Skeletal muscle tissue (tissue), 4 donors: Measurements from ENCODE around the gene FAAP100. TPM values are rescaled to one million over a fixed set of nuclear protein-coding genes. Genes with fewer than 3 reads are reported as not detected.

ENCODE experiments used
- H3K27ac ChIP-seq: one replicate; pipeline ENCODE4 v1.7.0; 2013; ENCODE audit warnings: mild to moderate bottlenecking, low read depth, low read length, inconsistent platforms
- H3K27me3 ChIP-seq, 3 donors: one replicate each; pipeline ENCODE4 v1.7.0; 2013; ENCODE audit warnings: low read length in 3 of 3; ENCODE audit not compliant: control insufficient read depth in 3 of 3, insufficient read depth in 3 of 3
- H3K36me3 ChIP-seq, 3 donors: one replicate each; pipeline ENCODE4 v1.7.0; 2013; ENCODE audit warnings: low read length in 3 of 3; ENCODE audit not compliant: control insufficient read depth in 3 of 3, insufficient read depth in 3 of 3
- H3K4me1 ChIP-seq, 3 donors: one replicate each; pipeline ENCODE4 v1.7.0; 2013; ENCODE audit warnings: low read length in 3 of 3, mild to moderate bottlenecking in 3 of 3; ENCODE audit not compliant: control insufficient read depth in 3 of 3, insufficient read depth in 3 of 3
- H3K4me3 ChIP-seq, 3 donors: one replicate each; pipeline ENCODE4 v1.7.0; 2013; ENCODE audit warnings: low read length in 3 of 3
- H3K9ac ChIP-seq, 3 donors: one replicate each; pipeline ENCODE4 v1.7.0; 2013; ENCODE audit warnings: low read length in 3 of 3, mild to moderate bottlenecking in 3 of 3, moderate library complexity in 2 of 3, low read depth in 1 of 3
- H3K9me3 ChIP-seq, 3 donors: one replicate each; pipeline ENCODE4 v1.7.0; 2013; ENCODE audit warnings: low read length in 3 of 3; ENCODE audit not compliant: control insufficient read depth in 3 of 3
- total RNA-seq: library from RNA; depleted of rRNA; stranded (reverse); fragments of >200 nt; gene quantifications from one replicate; pipeline ENCODE4 v1.2.3, GENCODE V29; 2014
- donor health status: Osteomylitis.

Gene FAAP100
- total RNA-seq, 1 donor from 2014 or later, result 7.8 TPM

- Histone ChIP-seq H3K4me3 (peak overlapping the region; percentile 30 to 49 (median 46)), H3K36me3 (no peaks in the 10 kb centered on the region), H3K27ac (no peak overlapping the region), H3K4me1 (peaks cover 43 to 59% (median 47%) of the 10 kb centered on the region in 3 donors), H3K27me3 (peaks cover 22 to 51% (median 31%) of the 10 kb centered on the region in 3 donors), H3K9me3 (no peaks in the 10 kb centered on the region), H3K9ac (peak overlapping the region in 2 of 3 donors; percentile 50 to 57)
Measured at GRCh38 chr17:81519284-81520020, 32.7 kb downstream of the FAAP100 start.

DNA sequence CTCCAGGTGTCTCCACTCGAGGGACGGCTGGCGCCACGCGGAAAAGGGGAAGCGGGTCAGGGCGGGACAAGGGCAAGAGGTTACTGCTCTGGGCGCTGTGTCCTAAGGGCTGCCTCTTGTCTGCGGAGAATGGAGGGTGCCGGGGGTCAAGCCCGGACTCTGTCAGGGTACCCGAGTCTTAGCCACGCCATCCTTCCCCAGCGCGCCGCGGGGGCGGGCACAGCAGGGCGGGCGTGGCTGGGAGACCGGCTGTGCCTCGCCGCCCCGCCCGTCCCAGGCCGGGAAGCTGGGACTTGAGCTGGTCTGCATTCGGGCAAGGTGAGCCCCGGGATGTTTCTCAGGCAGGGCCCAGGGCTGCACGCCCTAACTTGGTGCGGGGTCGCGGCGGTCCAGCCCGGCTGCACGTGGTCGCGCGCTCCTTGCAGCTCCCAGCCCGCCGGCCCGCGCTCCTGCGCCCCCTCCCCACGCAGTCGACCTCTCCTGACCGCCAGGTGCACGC lies 33.3 kb downstream of the FAAP100 start:
- H3K9me3 ChIP-seq, result no peaks in the 10 kb centered on the region
- H3K27me3 ChIP-seq, result peaks cover 16 to 45% (median 25%) of the 10 kb centered on the region in 3 donors
- no peaks in the 10 kb centered on the region for H3K36me3 ChIP-seq
- peaks cover 43 to 62% (median 47%) of the 10 kb centered on the region in 3 donors for H3K4me1 ChIP-seq
- no peak overlapping the region for H3K27ac ChIP-seq
- peak overlapping the region in 2 of 3 donors; percentile 14 to 57 for H3K9ac ChIP-seq
- H3K4me3 ChIP-seq, result peak overlapping the region; percentile 30 to 49 (median 46)

GRCh38 chr17:81518113-81518784 lies 33.9 kb downstream of the FAAP100 start:
- H3K4me3 ChIP-seq, result peak overlapping the region; percentile 30 to 49 (median 46)
- H3K9me3 ChIP-seq, result no peaks in the 10 kb centered on the region
- peaks cover 10 to 39% (median 19%) of the 10 kb centered on the region in 3 donors for H3K27me3 ChIP-seq
- no peak overlapping the region for H3K27ac ChIP-seq
- peaks cover 41 to 56% (median 43%) of the 10 kb centered on the region in 3 donors for H3K4me1 ChIP-seq
- peak overlapping the region; percentile 14 to 57 (median 40) for H3K9ac ChIP-seq
- H3K36me3 ChIP-seq, result no peaks in the 10 kb centered on the region

DNA sequence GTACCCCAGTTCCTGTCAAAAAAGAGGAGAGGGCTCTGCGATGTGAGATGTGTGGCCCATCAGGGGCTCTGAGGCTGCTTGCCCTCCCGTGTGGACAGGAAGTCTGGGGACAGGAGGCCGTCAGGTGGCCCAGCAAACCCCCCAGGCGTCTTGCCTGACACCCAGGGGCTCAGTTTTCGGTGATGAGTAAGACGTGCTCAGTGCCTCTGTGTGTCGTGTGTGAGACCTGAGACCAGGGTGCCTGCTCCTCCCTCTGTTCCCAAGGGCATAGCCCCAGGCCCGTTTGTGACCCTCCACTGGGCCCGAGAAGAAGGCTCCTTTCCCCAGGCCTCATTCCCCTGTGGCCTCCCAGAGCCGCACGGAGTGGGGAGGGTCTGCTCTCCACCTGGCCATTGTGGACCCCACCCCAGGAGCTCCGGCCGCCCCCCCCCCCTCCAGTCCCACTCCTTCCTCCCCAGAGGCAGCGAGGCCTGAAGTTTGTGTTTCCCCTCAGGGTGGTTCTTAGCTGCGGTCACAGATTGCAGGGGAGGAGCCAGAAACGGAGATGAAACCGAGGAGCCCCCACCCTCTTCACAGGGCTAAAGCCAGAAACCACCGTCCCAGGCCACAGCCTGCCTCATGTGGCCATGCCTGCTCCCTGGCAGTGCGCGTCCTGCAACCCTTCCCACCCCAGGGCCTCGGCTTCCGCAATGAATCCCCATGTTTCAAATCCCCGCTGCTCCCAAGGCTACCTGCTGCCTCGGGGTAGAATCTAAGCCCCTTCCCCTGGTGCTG lies 34.6 kb downstream of the FAAP100 start:
- H3K27me3 ChIP-seq, result peaks cover 6 to 32% (median 14%) of the 10 kb centered on the region in 3 donors
- peak overlapping the region in 2 of 3 donors; percentile 6 to 20 for H3K4me3 ChIP-seq
- H3K36me3 ChIP-seq, result no peaks in the 10 kb centered on the region
- no peaks in the 10 kb centered on the region for H3K9me3 ChIP-seq
- H3K9ac ChIP-seq, result peak overlapping the region in 2 of 3 donors; percentile 10 to 45
- H3K4me1 ChIP-seq, result peaks cover 41 to 56% (median 43%) of the 10 kb centered on the region in 3 donors
- H3K27ac ChIP-seq, result no peak overlapping the region

DNA sequence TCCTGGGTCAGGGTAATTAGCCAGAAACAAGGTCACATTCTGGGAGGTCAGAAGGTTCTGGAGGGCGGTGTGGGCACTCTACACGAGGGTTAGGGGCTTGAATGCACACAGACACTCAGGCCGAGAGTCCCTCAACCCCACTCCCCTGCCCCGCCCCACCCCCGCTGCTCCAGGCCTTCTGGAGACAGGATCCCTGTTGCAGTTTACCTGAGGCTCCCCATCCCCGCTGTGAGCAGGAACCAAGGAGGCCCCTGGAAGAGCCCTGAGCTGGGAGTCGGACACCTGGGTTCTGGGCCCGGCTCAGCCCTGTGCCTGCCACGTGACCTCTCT lies 35.2 kb downstream of the FAAP100 start:
- Histone ChIP-seq H3K4me1 (peaks cover 41 to 57% (median 43%) of the 10 kb centered on the region in 3 donors), H3K4me3 (peak overlapping the region in 1 of 3 donors; percentile 20)

DNA sequence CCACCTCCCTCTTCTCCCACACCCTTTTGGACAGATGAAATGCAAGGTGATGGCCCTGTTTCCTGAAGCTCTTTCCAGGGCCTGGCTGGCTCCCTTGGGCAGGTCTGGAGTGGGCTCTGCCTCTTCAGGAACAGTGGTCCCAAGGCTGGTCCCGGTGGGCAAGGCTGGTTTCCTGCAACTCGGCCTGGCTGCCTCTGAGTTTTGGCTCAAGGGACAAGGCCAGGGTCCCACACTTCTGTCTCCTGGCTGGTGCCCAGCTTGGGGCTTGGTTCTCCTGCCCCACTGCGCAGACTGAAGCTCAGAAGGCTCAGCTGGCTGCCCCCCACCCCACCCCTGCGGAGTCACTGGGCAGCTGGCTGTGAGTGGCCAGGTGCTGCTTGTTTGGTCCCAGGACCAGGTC lies 35.7 kb downstream of the FAAP100 start:
- Histone ChIP-seq H3K4me3 (peak overlapping the region; percentile 45 to 83 (median 81)), H3K27me3 (peaks cover 4 to 22% (median 9%) of the 10 kb centered on the region in 3 donors), H3K9ac (peak overlapping the region; percentile 8 to 94 (median 60)), H3K4me1 (peaks cover 41 to 62% (median 43%) of the 10 kb centered on the region in 3 donors), H3K36me3 (peaks cover 7 to 9% (median 9%) of the 10 kb centered on the region in 3 donors), H3K27ac (peak overlapping the region; percentile 99), H3K9me3 (no peaks in the 10 kb centered on the region)

More for the DNA sequence above, 35.2 kb downstream of the FAAP100 start:
- Histone ChIP-seq H3K9ac (peak overlapping the region in 2 of 3 donors; percentile 60 to 94), H3K9me3 (no peaks in the 10 kb centered on the region), H3K27ac (no peak overlapping the region), H3K36me3 (peaks cover 2 to 3% (median 3%) of the 10 kb centered on the region in 3 donors), H3K27me3 (peaks cover 4 to 27% (median 12%) of the 10 kb centered on the region in 3 donors)

GRCh38 chr17:81515530-81516041 lies 36.6 kb downstream of the FAAP100 start:
- H3K4me3 ChIP-seq, result peak overlapping the region; percentile 81 to 83 (median 82)
- H3K9me3 ChIP-seq, result no peaks in the 10 kb centered on the region
- H3K9ac ChIP-seq, result peak overlapping the region; percentile 81 to 97 (median 94)
- peaks cover 4 to 21% (median 9%) of the 10 kb centered on the region in 3 donors for H3K27me3 ChIP-seq
- H3K4me1 ChIP-seq, result peaks cover 44 to 70% (median 47%) of the 10 kb centered on the region in 3 donors
- H3K27ac ChIP-seq, result peak overlapping the region; percentile 99
- H3K36me3 ChIP-seq, result peaks cover 15 to 17% (median 17%) of the 10 kb centered on the region in 3 donors

DNA sequence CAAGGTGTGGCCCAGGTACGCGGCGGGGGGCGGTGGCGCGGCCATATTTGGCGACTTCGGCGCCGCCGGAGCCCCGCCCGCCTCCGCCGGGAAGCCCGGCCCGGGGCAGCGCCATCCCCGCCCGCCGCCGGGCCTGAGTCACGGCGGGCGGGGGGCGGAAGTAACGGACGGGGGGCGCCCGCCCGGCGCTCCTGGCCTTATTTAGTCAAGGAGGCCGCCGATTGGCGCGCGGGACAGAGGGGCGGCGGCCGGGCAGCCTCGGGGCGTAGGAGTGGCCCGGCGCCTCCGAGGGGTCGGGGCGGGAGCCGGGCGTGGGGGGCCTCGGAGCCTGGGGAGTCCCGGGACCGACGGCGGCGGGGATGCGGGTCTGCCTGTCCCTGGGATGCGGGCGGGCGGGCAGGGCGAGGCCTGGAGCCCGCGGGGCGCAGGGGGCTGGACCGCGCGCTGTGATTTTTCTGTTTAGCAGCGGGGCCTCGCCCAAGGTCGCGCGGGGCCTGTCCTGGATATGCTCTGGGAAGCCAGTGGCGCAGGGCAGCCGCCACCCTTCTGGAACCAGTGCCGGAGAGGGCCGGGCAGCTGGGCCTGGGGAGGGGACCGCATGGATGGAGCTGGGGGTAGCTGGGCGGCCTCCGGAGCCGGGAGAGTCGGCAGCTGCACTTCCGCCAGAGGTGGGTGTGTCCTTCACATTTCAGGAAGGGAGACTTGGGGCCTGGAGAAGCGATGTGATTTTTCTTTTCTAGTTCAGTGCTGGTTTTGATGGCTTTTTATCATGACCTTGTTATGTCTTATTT lies 37.2 kb downstream of the FAAP100 start:
- Histone ChIP-seq H3K4me1 (peaks cover 43 to 69% (median 45%) of the 10 kb centered on the region in 3 donors), H3K36me3 (peaks cover 22 to 24% (median 24%) of the 10 kb centered on the region in 3 donors), H3K27ac (peak overlapping the region; percentile 99)

GRCh38 chr17:81514489-81514738 lies 37.7 kb downstream of the FAAP100 start:
- peak overlapping the region; percentile 62 to 86 (median 83) for H3K4me3 ChIP-seq
- H3K4me1 ChIP-seq, result peaks cover 42 to 69% (median 45%) of the 10 kb centered on the region in 3 donors
- peaks cover 26 to 29% (median 29%) of the 10 kb centered on the region in 3 donors for H3K36me3 ChIP-seq

More for the DNA sequence above, 37.2 kb downstream of the FAAP100 start:
- H3K4me3 ChIP-seq, result peak overlapping the region; percentile 81 to 86 (median 83)
- H3K9ac ChIP-seq, result peak overlapping the region; percentile 81 to 97 (median 94)
- H3K27me3 ChIP-seq, result peaks cover 4 to 14% (median 9%) of the 10 kb centered on the region in 3 donors
- H3K9me3 ChIP-seq, result no peaks in the 10 kb centered on the region

More at GRCh38 chr17:81514489-81514738, 37.7 kb downstream of the FAAP100 start:
- Histone ChIP-seq H3K27me3 (peaks cover 0 to 9% (median 4%) of the 10 kb centered on the region in 3 donors), H3K9me3 (no peaks in the 10 kb centered on the region), H3K27ac (peak overlapping the region; percentile 99), H3K9ac (peak overlapping the region; percentile 91 to 97 (median 94))
